Cortex of kidney (tissue), 1 donor: ENCODE measurements around the gene CHST11.
"Not testable (repeated sequence)": the region's sequence is repeated elsewhere in the genome, so short reads cannot be mapped to it uniquely, and the experiment has no call there.

Source experiments
- DNase-seq: peaks from one replicate; lab custom pipeline; 2025; lab: John Stamatoyannopoulos, UW

CHST11 gene

DNA sequence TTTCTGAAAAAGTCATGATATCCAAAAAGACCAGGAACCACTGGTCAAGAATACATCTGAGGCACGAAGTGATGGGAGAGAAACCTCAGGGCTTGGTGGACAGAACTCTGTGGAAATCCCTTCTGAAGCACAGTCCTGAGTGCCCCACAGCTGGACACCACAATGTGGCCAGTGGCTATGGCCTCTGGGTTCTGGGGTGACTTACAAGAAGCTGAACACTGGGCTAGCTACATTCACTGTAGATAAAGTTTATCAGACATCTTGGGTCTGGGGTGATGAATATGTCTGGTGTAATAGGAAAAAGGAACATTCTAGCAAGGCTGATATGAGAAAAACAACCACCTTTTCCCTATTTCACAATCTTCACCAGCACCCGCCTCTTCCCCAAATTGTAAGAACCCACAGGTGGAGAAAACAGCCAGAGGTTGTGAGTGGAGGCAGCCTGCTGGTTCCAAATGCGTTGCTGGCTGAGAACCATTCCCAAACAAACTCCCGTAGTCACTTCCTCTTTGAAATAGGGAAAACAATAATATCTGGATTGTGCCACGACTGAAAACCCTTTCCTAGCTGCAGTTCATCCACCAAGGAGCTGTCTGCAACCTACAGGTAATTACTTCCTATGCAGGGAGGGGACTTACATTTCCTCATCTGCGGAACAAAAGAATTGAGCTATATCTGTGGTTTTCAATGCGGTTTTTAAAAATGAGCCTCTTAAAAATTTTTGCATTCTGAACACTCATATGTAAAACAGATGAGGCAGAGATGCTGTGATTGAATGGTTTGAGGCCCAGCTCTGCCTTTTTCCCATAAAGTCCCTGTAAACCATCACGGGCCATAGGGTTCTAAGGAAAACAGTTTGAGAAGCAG lies 307.7 kb downstream of the CHST11 start:
- DNase-seq, result no peak

- no peak for DNase-seq
Observed at GRCh38 chr12:104767261-104767660, 310.5 kb downstream of the CHST11 start.

GRCh38 chr12:104768033-104768432 lies 311.3 kb downstream of the CHST11 start:
- DNase-seq, result no peak

- no peak for DNase-seq
Observed at GRCh38 chr12:104769144-104769561, 312.4 kb downstream of the CHST11 start.

DNA sequence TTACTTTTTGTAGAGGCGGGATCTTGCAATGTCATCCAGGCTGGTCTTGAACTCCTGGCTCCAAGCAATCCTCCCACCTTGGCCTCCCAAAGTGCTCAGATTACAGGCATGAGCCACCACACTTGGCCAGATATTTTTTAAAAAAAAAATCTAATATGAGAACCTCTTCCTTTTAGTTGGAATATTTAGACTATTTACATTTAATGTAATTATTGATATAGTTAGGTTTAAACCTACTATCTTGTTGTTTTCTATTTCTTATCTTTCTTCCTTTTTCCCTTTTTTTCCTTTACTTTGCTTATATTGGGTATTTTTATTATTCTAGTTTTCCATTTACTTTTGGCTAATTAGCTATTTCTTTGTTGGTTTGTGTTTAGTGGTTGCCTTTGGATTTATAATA lies 315.6 kb downstream of the CHST11 start:
- no peak for DNase-seq

DNA sequence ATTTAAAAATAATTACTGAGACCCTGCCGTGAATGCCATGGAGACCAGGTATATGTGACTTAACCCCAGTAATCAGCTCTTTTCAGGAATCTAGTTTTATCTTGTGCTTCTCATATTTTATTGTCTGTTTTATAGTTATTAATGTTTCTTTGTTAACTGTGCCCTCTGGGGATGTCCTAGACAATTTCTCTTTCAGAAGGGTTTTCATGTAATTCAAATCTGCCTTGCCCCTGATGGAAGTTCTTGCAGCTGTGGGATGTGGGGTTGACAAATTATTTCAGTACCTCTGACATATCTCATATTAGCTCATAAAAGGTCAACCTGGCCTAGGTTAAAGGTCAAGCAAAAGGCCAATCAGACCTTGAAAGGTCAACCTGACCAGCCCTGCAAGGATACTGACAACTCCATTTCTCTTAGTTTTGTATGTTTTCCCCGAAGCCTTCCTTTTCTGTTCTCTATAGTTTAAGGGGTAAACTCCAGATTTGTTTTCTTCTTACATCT lies 319.0 kb downstream of the CHST11 start:
- no peak for DNase-seq

DNA sequence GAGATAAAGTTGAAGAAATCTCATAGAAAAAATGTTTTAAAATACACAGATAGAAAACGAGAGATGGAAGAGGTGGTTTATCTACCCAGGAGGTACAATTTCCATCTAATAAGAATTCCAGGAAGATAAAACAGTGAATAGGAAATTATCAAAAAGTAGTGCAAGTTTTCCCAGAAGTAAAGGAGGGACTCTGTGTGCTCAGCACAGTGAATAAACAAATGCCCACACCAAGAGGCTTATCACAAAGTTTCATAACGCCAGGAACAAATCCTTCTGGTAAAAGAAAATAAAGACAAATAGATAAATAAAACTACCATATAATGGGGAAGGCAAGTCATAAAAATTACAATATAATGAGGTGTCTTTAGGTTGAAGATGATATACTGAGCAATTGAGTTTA lies 322.4 kb downstream of the CHST11 start:
- no peak for DNase-seq

DNA sequence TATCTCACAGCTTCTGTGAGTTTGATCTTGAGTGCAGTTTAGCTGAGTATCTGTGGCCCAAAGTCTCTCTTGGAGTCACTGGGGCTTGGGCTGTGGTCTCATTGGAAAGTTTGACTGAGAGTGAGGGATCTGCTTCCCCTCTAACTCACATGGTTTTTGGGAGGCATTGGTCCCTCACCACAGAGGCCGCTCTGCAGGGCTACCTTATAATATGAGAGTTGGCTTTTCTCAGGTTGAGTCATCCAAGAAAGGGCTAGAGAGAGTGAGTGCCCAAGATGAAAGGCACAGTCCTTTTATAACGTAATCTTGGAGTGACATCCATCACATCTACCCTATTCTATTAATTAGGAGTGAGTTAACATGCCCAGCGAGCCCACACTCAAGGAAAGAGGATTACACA lies 325.5 kb downstream of the CHST11 start:
- DNase-seq, result no peak

- no peak for DNase-seq
Observed at GRCh38 chr12:104784592-104784991, 327.8 kb downstream of the CHST11 start.

GRCh38 chr12:104785886-104786285 lies 329.1 kb downstream of the CHST11 start:
- DNase-seq, result no peak

DNA sequence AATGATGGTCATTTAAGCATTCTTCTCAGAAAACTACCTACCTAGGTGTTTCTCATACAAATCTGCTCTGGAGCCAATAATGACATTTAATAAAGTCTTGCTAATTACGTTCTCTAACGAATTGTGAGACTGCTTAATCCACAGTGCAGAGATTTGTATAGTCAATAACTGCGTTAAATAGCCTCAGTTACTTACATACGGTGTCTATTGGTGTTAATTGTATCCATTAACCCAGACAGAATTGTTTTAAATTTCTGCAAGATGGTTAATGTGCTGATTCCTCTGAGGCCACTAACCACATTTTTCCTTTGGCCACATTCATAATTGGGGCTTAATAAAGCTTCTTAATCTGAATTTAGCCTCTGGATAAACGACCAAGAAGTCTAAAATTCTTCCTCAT lies 329.6 kb downstream of the CHST11 start:
- DNase-seq, result no peak

DNA sequence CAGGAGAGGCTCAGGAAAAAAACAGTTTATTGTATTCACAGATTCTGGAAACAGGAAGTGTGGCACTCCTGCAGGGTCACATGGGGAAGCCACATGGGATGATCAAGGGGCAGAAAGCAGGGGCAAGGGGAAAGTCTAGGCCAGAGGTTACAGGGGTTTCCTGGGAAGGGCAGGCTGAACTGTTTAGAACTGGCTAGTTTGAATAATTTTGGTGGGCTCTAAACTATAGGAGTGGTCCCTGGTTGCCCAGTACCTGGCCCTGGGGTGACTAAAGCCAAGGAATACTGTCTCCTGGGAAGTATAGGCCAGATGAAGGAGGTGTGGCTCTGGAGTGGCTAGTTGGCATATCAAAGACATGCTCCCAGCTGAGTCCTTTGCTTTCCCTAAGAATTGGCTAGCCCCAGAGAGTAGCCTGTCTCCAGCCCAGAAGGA lies 332.1 kb downstream of the CHST11 start:
- DNase-seq, result no peak

DNA sequence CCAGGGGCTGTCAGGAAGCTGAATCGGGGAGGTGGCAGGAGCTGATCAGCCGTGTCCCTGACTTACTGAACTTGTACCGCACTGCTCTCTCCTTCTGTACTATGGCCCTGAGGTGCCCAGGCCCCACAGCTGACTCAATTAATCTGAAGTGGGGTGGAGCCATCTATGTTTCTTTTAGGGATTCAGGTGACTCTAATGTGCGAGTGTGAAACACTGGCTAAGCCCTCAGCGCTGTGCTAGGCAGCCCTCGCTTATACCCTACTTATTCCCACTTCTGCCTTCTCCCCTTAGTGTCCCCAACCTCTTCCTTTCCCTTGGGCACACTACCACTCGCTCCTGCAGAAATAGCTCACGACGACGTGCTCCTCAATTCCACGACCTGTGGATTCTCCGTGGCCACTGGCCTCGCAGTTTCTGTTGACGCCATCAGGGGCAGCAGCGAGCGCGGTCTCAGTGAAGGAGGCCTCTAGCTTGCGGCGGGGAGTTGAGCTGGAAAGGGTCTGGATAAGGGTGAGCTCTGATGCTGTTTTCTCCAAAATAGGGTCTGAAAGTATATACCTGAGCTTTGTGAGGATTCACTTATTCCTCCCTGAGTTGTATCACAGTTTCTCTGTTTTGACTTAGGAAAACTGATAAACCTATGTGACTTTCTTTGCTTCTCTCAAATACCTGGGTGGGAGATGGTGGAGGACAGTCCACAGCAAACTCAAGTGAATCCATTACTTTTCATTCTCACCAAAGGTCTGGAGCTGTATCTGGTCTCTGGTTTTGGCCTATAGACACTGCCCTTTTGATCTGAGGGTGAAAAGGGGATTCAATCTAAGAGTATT lies 333.8 kb downstream of the CHST11 start:
- peak; percentile 9 for DNase-seq

DNA sequence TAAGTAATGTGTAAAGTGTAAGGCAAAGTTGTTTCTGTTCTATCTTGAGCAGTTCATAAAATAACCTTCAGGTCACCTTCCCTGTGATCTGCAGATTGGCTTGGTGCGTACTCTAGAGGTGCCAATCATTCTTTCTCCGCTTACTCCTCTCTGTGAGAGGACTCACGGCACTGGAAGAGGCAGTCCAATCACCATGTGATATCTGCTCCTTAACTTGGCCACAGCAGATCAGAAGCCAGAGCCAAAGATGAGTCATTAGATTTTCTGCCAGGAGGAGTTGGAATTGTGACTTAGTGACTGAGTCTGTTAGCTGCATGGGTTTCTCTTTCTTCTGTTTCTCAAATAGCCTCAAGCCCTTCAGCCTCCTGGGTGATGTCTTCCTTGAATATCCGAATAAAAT lies 335.8 kb downstream of the CHST11 start:
- no peak for DNase-seq

DNA sequence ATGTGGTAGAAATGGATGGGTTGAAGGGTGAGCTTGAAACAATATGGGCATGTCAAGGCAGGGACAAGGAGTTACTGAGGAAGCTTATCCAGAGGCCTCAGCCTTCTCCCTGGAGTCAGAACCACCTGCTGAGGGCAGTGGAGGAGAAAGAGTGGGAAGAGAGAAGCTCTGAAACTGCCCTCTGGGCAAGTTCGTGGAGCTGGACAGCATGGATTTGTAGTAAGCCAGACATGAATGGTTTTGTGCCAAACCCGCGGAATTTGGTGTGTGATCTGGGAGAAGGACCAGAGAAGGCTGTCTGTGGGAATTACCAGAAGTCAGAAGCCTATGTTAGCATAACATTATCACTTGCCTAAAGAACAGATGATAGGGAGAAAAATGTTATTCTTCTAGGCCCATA lies 336.5 kb downstream of the CHST11 start:
- DNase-seq, result no peak

- no peak for DNase-seq
Observed at GRCh38 chr12:104793968-104794367, 337.2 kb downstream of the CHST11 start.

DNA sequence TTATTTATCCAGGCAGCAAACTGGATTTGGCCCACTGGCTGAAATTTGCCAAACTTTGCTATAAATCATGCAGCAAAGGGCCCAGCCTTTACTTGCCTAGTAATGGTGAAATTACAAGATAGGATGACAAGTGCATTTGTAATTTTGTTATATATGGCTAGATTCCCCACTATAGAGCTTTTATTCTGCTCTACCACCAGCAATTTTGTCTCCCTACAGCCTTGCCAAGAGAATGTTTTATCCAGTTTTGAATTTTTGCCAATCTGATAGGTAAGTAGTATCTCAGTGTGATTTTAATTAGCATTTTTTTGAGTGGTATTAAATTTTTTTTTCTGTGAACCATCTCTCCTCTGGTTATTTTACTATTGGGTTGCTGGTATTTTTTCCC lies 339.7 kb downstream of the CHST11 start:
- DNase-seq, result no peak

DNA sequence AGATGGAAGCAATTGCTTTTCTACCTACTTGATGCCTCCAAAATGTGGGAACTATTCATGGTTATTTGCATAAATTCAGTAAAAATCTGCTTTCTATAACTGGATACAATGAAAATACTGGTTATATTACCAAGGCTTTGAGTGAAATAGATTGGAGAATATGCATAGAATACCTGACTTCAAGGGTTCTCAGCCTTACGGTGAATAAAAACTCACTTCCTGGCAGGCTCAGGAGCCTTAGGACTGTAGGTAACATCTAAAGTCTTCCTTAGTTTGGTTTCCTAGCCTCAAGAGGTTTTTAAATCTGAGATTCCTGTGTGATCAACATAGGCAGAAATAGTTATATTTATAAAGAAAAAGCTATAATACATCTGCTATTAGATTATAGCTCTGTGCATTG lies 342.7 kb downstream of the CHST11 start:
- DNase-seq, result peak; percentile 12

DNA sequence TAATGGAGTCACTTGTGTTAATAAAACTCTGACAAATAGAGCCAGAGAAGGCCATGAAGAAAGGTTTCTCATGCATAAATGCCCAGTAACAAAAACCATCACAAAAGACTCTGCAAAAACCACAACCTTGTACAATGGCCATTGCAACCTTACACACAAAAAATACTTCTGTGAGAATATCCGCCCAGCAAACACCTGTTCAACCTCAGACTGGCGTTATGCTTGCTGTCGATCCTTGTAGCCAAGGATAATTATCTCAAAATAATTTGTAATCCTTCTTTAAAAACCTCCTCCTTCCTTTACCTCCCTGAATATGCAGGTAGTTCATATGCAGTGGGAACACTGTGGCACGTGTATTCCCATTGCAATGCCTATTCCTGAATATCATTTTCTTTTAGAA lies 344.3 kb downstream of the CHST11 start:
- no peak for DNase-seq

DNA sequence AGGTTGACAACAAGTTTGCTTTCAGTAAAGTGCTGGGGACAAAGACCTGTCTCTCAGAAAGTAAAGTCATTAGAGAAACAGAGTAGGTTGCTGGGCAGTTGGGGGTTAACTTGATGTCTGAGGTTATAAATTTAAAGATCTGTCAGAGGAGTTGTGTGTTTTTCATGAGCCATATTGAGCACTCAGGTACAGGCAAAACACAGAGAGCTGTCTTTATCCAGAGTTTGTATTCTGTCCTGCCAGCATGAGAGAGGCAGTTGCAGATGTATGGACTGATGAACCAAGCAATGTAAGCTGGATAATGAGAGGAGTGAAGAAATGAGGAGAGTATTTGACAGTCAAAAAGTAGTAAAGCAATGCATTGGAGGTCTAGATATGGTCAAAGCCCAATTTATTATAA lies 344.7 kb downstream of the CHST11 start:
- no peak for DNase-seq

GRCh38 chr12:104802208-104802607 lies 345.5 kb downstream of the CHST11 start:
- DNase-seq, result no peak

- DNase-seq, result no peak
Observed at GRCh38 chr12:104805186-104805585, 348.4 kb downstream of the CHST11 start.

DNA sequence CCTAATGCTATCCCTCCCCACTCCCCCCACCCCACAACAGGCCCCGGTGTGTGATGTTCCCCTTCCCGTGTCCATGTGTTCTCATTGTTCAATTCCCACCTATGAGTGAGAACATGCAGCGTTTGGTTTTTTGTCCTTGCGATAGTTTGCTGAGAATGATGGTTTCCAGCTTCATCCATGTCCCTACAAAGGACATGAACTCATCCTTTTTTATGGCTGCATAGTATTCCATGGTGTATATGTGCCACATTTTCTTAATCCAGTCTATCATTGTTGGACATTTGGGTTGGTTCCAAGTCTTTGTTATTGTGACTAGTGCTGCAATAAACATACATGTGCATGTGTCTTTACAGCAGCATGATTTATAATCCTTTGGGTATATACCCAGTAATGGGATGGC lies 349.4 kb downstream of the CHST11 start:
- not testable (repeated sequence) for DNase-seq
